Hepatocyte (in vitro differentiated cells): ENCODE measurements around the gene ETV6. TPM values are rescaled to one million over a fixed set of nuclear protein-coding genes. Genes with fewer than 3 reads are reported as not detected.

ENCODE experiments used
- DNase-seq: peaks from one replicate; pipeline ENCODE4 v3.0.0-alpha.2; 2016; ENCODE audit warnings: low spot score
- H2AFZ ChIP-seq: fragments of 200-600 bp; sonication (generic); 2 replicates; pipeline ENCODE4 v1.6.0; 2016; ENCODE audit warnings: antibody characterized with exemption, mild to moderate bottlenecking
- H3K27ac ChIP-seq: fragments of 200-600 bp; sonication (generic); 2 replicates; pipeline ENCODE4 v1.5.1; 2016; ENCODE audit warnings: mild to moderate bottlenecking
- H3K27me3 ChIP-seq: fragments of 200-600 bp; sonication (generic); 2 replicates; pipeline ENCODE4 v1.6.1; 2016
- H3K36me3 ChIP-seq: fragments of 200-600 bp; sonication (generic); replicated peaks from 2 replicates; pipeline ENCODE4 v1.5.1; 2016; ENCODE audit warnings: low read depth; ENCODE audit not compliant: insufficient read depth
- H3K4me1 ChIP-seq: fragments of 200-600 bp; sonication (generic); 2 replicates; pipeline ENCODE4 v1.5.1; 2016; ENCODE audit warnings: mild to moderate bottlenecking, moderate library complexity; ENCODE audit not compliant: insufficient read depth
- H3K4me2 ChIP-seq: fragments of 200-600 bp; sonication (generic); 2 replicates; pipeline ENCODE4 v1.6.0; 2016
- H3K4me3 ChIP-seq: fragments of 200-600 bp; sonication (generic); 2 replicates; pipeline ENCODE4 v1.5.1; 2016; ENCODE audit warnings: mild to moderate bottlenecking
- H3K79me2 ChIP-seq: fragments of 200-600 bp; sonication (generic); 2 replicates; pipeline ENCODE4 v1.6.0; 2017; ENCODE audit warnings: mild to moderate bottlenecking
- H3K9me2 ChIP-seq: fragments of 200-600 bp; sonication (generic); replicated peaks from 2 replicates; pipeline ENCODE4 v1.6.0; 2017; ENCODE audit warnings: mild to moderate bottlenecking; ENCODE audit not compliant: insufficient read depth
- H3K9me3 ChIP-seq: fragments of 200-600 bp; sonication (generic); 2 replicates; pipeline ENCODE4 v1.5.1; 2016; ENCODE audit warnings: low read depth, mild to moderate bottlenecking
- H4K20me1 ChIP-seq: fragments of 200-600 bp; sonication (generic); 2 replicates; pipeline ENCODE4 v1.6.0; 2016; ENCODE audit warnings: mild to moderate bottlenecking; ENCODE audit not compliant: insufficient read depth, poor library complexity, severe bottlenecking
- EZH2 ChIP-seq: fragments of 200-600 bp; sonication (generic); IDR thresholded peaks from 2 replicates; pipeline ENCODE4 v1.6.1; 2016; ENCODE audit warnings: antibody characterized with exemption, mild to moderate bottlenecking, borderline replicate concordance
- EZH2phosphoT487 ChIP-seq: fragments of 200-600 bp; sonication (generic); IDR thresholded peaks from one replicate; pipeline ENCODE4 v1.6.1; 2018; ENCODE audit warnings: antibody characterized with exemption, mild to moderate bottlenecking, low read depth, moderate library complexity; ENCODE audit not compliant: unreplicated experiment, severe bottlenecking
- WGBS: methylation state at CpG from one replicate; pipeline ENCODE4 v1.1.6; 2016; ENCODE audit warnings: low lambda C conversion rate; ENCODE audit errors: missing lambda C conversion rate; 5-methylcytosine and 5-hydroxymethylcytosine counted together
- polyA plus RNA-seq: library from polyadenylated mRNA; unstranded; fragments of >200 nt; fragmentation: Nextera tagmentation; extraction: Ambion mirVana; gene quantifications from 2 replicates; pipeline ENCODE4 v1.2.1, GENCODE V29; 2016
- total RNA-seq: library from RNA; depleted of rRNA; stranded (reverse); fragments of >200 nt; gene quantifications from 2 replicates; pipeline ENCODE4 v1.2.3, GENCODE V29; 2014
- TF ChIP-seq, protein P1 (sequence below): fragments of 200-600 bp; sonication (generic); IDR thresholded peaks from 2 replicates; pipeline ENCODE4 v1.5.1; 2016; ENCODE audit warnings: antibody characterized with exemption, mild to moderate bottlenecking; ENCODE audit not compliant: poor library complexity

The ETV6 gene
- total and polyA plus RNA-seq, 2 experiments from 2014 or later, result 8.0 to 9.7 TPM

GRCh38 chr12:11767798-11768197 lies 118.3 kb downstream of the ETV6 start:
- no peak for DNase-seq
- WGBS, result 78% methylated on average over 3 of the region's 3 CpGs
- peaks cover 20% of the 10 kb centered on the region for H3K79me2 ChIP-seq
- no peaks in the 10 kb centered on the region for H3K36me3 ChIP-seq
- no peaks in the 10 kb centered on the region for H4K20me1 ChIP-seq
- H3K27me3 ChIP-seq, result no peaks in the 10 kb centered on the region
- no peak overlapping the region for H3K27ac ChIP-seq
- H2AFZ ChIP-seq, result no peak overlapping the region
- H3K9me2 ChIP-seq, result no peaks in the 10 kb centered on the region
- no peak overlapping the region for H3K4me2 ChIP-seq
- no peak overlapping the region for H3K4me3 ChIP-seq
- H3K4me1 ChIP-seq, result peaks cover 15% of the 10 kb centered on the region
- no peak for TF ChIP-seq EZH2phosphoT487
- no peak for TF ChIP-seq EZH2
- TF ChIP-seq, protein P1, sequence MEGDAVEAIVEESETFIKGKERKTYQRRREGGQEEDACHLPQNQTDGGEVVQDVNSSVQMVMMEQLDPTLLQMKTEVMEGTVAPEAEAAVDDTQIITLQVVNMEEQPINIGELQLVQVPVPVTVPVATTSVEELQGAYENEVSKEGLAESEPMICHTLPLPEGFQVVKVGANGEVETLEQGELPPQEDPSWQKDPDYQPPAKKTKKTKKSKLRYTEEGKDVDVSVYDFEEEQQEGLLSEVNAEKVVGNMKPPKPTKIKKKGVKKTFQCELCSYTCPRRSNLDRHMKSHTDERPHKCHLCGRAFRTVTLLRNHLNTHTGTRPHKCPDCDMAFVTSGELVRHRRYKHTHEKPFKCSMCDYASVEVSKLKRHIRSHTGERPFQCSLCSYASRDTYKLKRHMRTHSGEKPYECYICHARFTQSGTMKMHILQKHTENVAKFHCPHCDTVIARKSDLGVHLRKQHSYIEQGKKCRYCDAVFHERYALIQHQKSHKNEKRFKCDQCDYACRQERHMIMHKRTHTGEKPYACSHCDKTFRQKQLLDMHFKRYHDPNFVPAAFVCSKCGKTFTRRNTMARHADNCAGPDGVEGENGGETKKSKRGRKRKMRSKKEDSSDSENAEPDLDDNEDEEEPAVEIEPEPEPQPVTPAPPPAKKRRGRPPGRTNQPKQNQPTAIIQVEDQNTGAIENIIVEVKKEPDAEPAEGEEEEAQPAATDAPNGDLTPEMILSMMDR, result no peak
- H3K9me3 ChIP-seq, result no peaks in the 10 kb centered on the region

GRCh38 chr12:11768233-11768965 lies 118.9 kb downstream of the ETV6 start:
- no peaks in the 10 kb centered on the region for H3K27me3 ChIP-seq
- peaks cover 20% of the 10 kb centered on the region for H3K79me2 ChIP-seq
- TF ChIP-seq EZH2 (no peak), EZH2phosphoT487 (no peak)
- TF ChIP-seq, protein P1, result no peak
- H3K4me3 ChIP-seq, result no peak overlapping the region
- no peak for DNase-seq
- H3K9me3 ChIP-seq, result no peaks in the 10 kb centered on the region
- H3K36me3 ChIP-seq, result no peaks in the 10 kb centered on the region
- no peaks in the 10 kb centered on the region for H4K20me1 ChIP-seq
- no peak overlapping the region for H2AFZ ChIP-seq
- no peaks in the 10 kb centered on the region for H3K9me2 ChIP-seq
- peaks cover 15% of the 10 kb centered on the region for H3K4me1 ChIP-seq
- H3K27ac ChIP-seq, result peak overlapping the region; percentile 47
- WGBS, result 85% methylated on average over 5 of the region's 5 CpGs
- H3K4me2 ChIP-seq, result no peak overlapping the region

DNA sequence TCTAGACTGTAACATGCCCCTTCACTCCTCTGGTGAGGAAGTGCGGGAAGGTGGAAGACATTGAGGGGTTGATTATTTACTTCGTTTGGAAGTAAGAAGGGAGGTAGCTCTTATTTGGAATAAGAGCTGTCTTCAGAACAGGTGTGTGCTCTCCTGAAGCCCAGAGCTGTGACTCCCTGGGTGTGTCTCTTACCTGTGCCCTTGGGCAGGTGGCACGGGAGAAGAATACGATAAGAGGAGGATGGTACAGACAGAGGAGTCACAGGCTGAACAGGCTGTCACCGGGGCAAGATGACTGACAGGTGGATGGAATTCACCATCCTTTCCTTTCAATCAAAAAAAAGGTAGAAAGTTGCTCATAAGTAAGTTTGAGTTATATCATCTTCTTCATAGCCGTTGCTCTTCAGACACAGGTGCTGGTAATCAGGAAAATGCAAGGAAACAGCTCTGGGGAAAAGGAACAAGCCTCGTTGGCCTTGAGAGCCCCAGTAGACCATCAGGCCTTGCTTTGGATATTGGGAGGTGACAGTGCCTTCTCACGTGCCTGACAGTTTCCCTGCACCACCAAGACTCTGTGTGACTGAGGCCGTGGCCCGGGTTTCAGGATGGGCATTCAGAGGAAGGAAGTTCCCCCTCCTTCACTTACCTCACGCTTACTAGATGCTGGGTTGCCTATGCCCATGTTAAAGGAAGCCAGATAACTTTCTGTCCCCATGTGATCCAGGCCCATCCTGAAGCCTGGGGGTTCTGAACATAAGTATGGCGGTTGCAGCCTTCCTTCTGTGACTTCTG lies 120.4 kb downstream of the ETV6 start:
- H3K9me3 ChIP-seq, result no peaks in the 10 kb centered on the region
- no peak for DNase-seq
- H3K27me3 ChIP-seq, result no peaks in the 10 kb centered on the region
- no peaks in the 10 kb centered on the region for H3K9me2 ChIP-seq
- peaks cover 27% of the 10 kb centered on the region for H3K4me1 ChIP-seq
- H3K4me2 ChIP-seq, result no peak overlapping the region
- peaks cover 24% of the 10 kb centered on the region for H3K79me2 ChIP-seq
- no peak overlapping the region for H3K27ac ChIP-seq
- H4K20me1 ChIP-seq, result no peaks in the 10 kb centered on the region
- no peaks in the 10 kb centered on the region for H3K36me3 ChIP-seq
- no peak overlapping the region for H3K4me3 ChIP-seq
- no peak overlapping the region for H2AFZ ChIP-seq
- WGBS, result 96% methylated on average over 12 of the region's 12 CpGs
- TF ChIP-seq EZH2 (no peak), EZH2phosphoT487 (no peak)
- TF ChIP-seq, protein P1, result no peak
